IMR-90 (cell line): ENCODE results near the gene PHF21B. TPM values are rescaled to one million over a fixed set of nuclear protein-coding genes. Genes with fewer than 3 reads are reported as not detected.

Experiments
- ATAC-seq: fragments of 200-7000 bp; cut with Tn5 transposase; 2 replicates; pipeline ENCODE4 v1.9.1; 2020; ENCODE audit warnings: low read depth, mild to moderate bottlenecking, moderate library complexity
- BruUV-seq: library from RNA; stranded (reverse); fragments of 400-500 nt; replicated peaks from 2 replicates; lab custom pipeline; 2021; lab: Mats Ljungman, UMichigan
- CTCF ChIA-PET: fragments of 300-600 bp; formaldehyde crosslinking; extraction: SDS; loops from one replicate; lab custom pipeline; 2021; ENCODE audit warnings: antibody characterized with exemption; lab: Yijun Ruan, JAX
- POLR2A ChIA-PET: fragments of 300-600 bp; sonication (Branson Sonifier 250); formaldehyde crosslinking; loops from one replicate; lab custom pipeline; 2022; ENCODE audit warnings: antibody characterized with exemption; ENCODE audit not compliant: unreplicated experiment; lab: Charles Lee
- DNase-seq: peaks from one replicate; pipeline ENCODE4 v3.0.0; 2013
- H2AFZ ChIP-seq: replicated peaks from 2 replicates; pipeline ENCODE3; 2013; ENCODE audit warnings: low read length, mild to moderate bottlenecking; ENCODE audit not compliant: poor library complexity
- H2AK5ac ChIP-seq: 2 replicates; pipeline ENCODE4 v1.6.1; 2013; ENCODE audit warnings: low read depth, low read length, inconsistent platforms
- H2AK9ac ChIP-seq: replicated peaks from 2 replicates; pipeline ENCODE3; 2013; ENCODE audit warnings: mild to moderate bottlenecking, low read depth, low read length, moderate library complexity; ENCODE audit not compliant: poor library complexity
- H2BK120ac ChIP-seq: 2 replicates; pipeline ENCODE4 v1.6.1; 2013; ENCODE audit warnings: low read depth, low read length, inconsistent platforms
- H2BK15ac ChIP-seq: 3 replicates; pipeline ENCODE4 v1.6.1; 2013; ENCODE audit warnings: low read depth, low read length, inconsistent platforms
- H2BK20ac ChIP-seq: 2 replicates; pipeline ENCODE4 v1.6.1; 2013; ENCODE audit warnings: low read depth, mild to moderate bottlenecking, inconsistent platforms, low read length, moderate library complexity
- H2BK5ac ChIP-seq: 2 replicates; pipeline ENCODE4 v1.6.1; 2013; ENCODE audit warnings: mild to moderate bottlenecking, low read depth, low read length, inconsistent platforms; ENCODE audit not compliant: poor library complexity, severe bottlenecking
- H3K14ac ChIP-seq: replicated peaks from 2 replicates; pipeline ENCODE4 v1.6.1; 2013; ENCODE audit warnings: low read depth, low read length, inconsistent platforms
- H3K18ac ChIP-seq: 2 replicates; pipeline ENCODE4 v1.6.1; 2013; ENCODE audit warnings: low read depth, low read length, control low read depth
- H3K23ac ChIP-seq: 2 replicates; pipeline ENCODE4 v1.6.1; 2013; ENCODE audit warnings: low read depth, low read length, inconsistent platforms
- H3K27ac ChIP-seq: 2 replicates; pipeline ENCODE4 v1.5.1; 2013; ENCODE audit warnings: mild to moderate bottlenecking, control low read depth, low read length; ENCODE audit not compliant: insufficient read depth
- H3K27me3 ChIP-seq: 2 replicates; pipeline ENCODE4 v1.6.1; 2013; ENCODE audit warnings: low read length; ENCODE audit not compliant: control insufficient read depth, insufficient read depth
- H3K36me3 ChIP-seq: 2 replicates; pipeline ENCODE4 v1.6.1; 2013; ENCODE audit warnings: low read length, mixed read lengths; ENCODE audit not compliant: control insufficient read depth, insufficient read depth
- H3K4ac ChIP-seq: 2 replicates; pipeline ENCODE4 v1.6.1; 2013; ENCODE audit warnings: low read depth, low read length, inconsistent platforms
- H3K4me1 ChIP-seq: 2 replicates; pipeline ENCODE4 v1.6.1; 2013; ENCODE audit warnings: low read length, mixed read lengths; ENCODE audit not compliant: control insufficient read depth, insufficient read depth
- H3K4me2 ChIP-seq: 2 replicates; pipeline ENCODE4 v1.6.1; 2013; ENCODE audit warnings: low read depth, mild to moderate bottlenecking, control low read depth, low read length, moderate library complexity
- H3K4me3 ChIP-seq: 2 replicates; pipeline ENCODE4 v1.5.1; 2013; ENCODE audit warnings: low read depth, mild to moderate bottlenecking, control low read depth, low read length, moderate library complexity; ENCODE audit not compliant: insufficient read depth
- H3K56ac ChIP-seq: 2 replicates; pipeline ENCODE4 v1.6.1; 2013; ENCODE audit warnings: low read length, inconsistent platforms; ENCODE audit not compliant: insufficient read depth; ENCODE audit errors: extremely low read depth
- H3K79me1 ChIP-seq, 2 experiments: 2 replicates each; pipeline ENCODE4 v1.6.1; 2013; ENCODE audit warnings: low read length in 2 of 2, inconsistent platforms in 1 of 2, low read depth in 1 of 2
- H3K9ac ChIP-seq: 2 replicates; pipeline ENCODE4 v1.6.1; 2013; ENCODE audit warnings: low read depth, low read length, control low read depth
- H3K9me1 ChIP-seq: 2 replicates; pipeline ENCODE4 v1.6.1; 2013; ENCODE audit warnings: low read length, inconsistent platforms; ENCODE audit not compliant: insufficient read depth
- H3K9me3 ChIP-seq: 2 replicates; pipeline ENCODE4 v1.6.1; 2013; ENCODE audit warnings: low read length; ENCODE audit not compliant: control insufficient read depth, insufficient read depth
- H4K20me1 ChIP-seq: 2 replicates; pipeline ENCODE4 v1.6.1; 2013; ENCODE audit warnings: low read length, inconsistent platforms; ENCODE audit not compliant: insufficient read depth
- H4K5ac ChIP-seq: 2 replicates; pipeline ENCODE4 v1.6.1; 2013; ENCODE audit warnings: mild to moderate bottlenecking, low read depth, low read length, control low read depth
- H4K8ac ChIP-seq, 2 experiments: 2 replicates each; pipeline ENCODE4 v1.6.1; 2013; ENCODE audit warnings: low read depth in 2 of 2, low read length in 2 of 2, control low read depth in 1 of 2, inconsistent platforms in 1 of 2
- H4K91ac ChIP-seq: 2 replicates; pipeline ENCODE4 v1.6.1; 2013; ENCODE audit warnings: low read depth, low read length, inconsistent platforms; ENCODE audit not compliant: insufficient read depth
- CEBPB ChIP-seq: IDR thresholded peaks from 2 replicates; pipeline ENCODE4 v1.6.1; 2012; ENCODE audit warnings: low read depth, low read length, improper control_type of control experiment
- CHD1 ChIP-seq: IDR thresholded peaks from 2 replicates; pipeline ENCODE4 v1.6.1; 2012; ENCODE audit warnings: low read depth, low read length, improper control_type of control experiment
- CTCF ChIP-seq: conservative IDR thresholded peaks from 2 replicates; pipeline ENCODE4 v1.5.1; 2012; ENCODE audit warnings: mild to moderate bottlenecking, low read depth, low read length, improper control_type of control experiment
- ELK1 ChIP-seq: fragments of 150-350 bp; IDR thresholded peaks from 2 replicates; pipeline ENCODE4 v1.6.1; 2016; ENCODE audit warnings: low read depth, mild to moderate bottlenecking, low read length, moderate library complexity, borderline replicate concordance
- FOS ChIP-seq: fragments of 150-350 bp; IDR thresholded peaks from 2 replicates; pipeline ENCODE4 v1.6.1; 2016; ENCODE audit warnings: low read depth, low read length
- MAFK ChIP-seq: IDR thresholded peaks from 2 replicates; pipeline ENCODE4 v1.6.1; 2012; ENCODE audit warnings: low read depth, low read length, improper control_type of control experiment
- MAZ ChIP-seq: IDR thresholded peaks from 2 replicates; pipeline ENCODE4 v1.6.1; 2012; ENCODE audit warnings: low read depth, mild to moderate bottlenecking, low read length, improper control_type of control experiment, moderate library complexity, borderline replicate concordance
- MXI1 ChIP-seq: IDR thresholded peaks from 2 replicates; pipeline ENCODE4 v1.6.1; 2012; ENCODE audit warnings: low read depth, mild to moderate bottlenecking, low read length, moderate library complexity, borderline replicate concordance
- NFE2L2 ChIP-seq: fragments of 150-350 bp; IDR thresholded peaks from 2 replicates; pipeline ENCODE4 v1.6.1; 2016; ENCODE audit warnings: low read depth, mild to moderate bottlenecking, low read length
- POLR2A ChIP-seq: IDR thresholded peaks from 2 replicates; pipeline ENCODE4 v1.6.1; 2012; ENCODE audit warnings: mild to moderate bottlenecking, low read depth, low read length
- RAD21 ChIP-seq: IDR thresholded peaks from 2 replicates; pipeline ENCODE4 v1.6.1; 2012; ENCODE audit warnings: low read length, improper control_type of control experiment
- RCOR1 ChIP-seq: IDR thresholded peaks from 2 replicates; pipeline ENCODE4 v1.6.1; 2012; ENCODE audit warnings: mild to moderate bottlenecking, low read length, improper control_type of control experiment; ENCODE audit not compliant: insufficient replicate concordance
- RFX5 ChIP-seq: IDR thresholded peaks from 2 replicates; pipeline ENCODE4 v1.8.0; 2012; ENCODE audit warnings: low read depth, mild to moderate bottlenecking, low read length, moderate library complexity
- SMC3 ChIP-seq: fragments of 150-350 bp; IDR thresholded peaks from 2 replicates; pipeline ENCODE4 v1.6.1; 2016; ENCODE audit warnings: low read depth, mild to moderate bottlenecking, antibody characterized with exemption, low read length, moderate library complexity
- USF2 ChIP-seq: fragments of 150-350 bp; IDR thresholded peaks from 2 replicates; pipeline ENCODE4 v1.6.1; 2017; ENCODE audit warnings: mild to moderate bottlenecking, antibody characterized with exemption, low read length, low read depth
- WGBS, 2 experiments: methylation state at CpG; one replicate each; pipeline versions ENCODE4 v1.1.5 to v1.1.7; 2013; ENCODE audit warnings: missing lambda C conversion rate in 2 of 2; ENCODE audit not compliant: insufficient read length in 1 of 2; ENCODE audit errors: extremely low coverage in 2 of 2; 5-methylcytosine and 5-hydroxymethylcytosine counted together
- dilution Hi-C: fragments of 300-500 bp; cut with HindIII; formaldehyde crosslinking; loops from one replicate; pipeline ENCODE4 v1.14.3; 2018; ENCODE audit warnings: low sequenced_read_pairs; ENCODE audit not compliant: unreplicated experiment
- in situ Hi-C: fragments of 300-500 bp; cut with MboI; formaldehyde crosslinking; loops from 3 replicates; pipeline ENCODE4 v1.14.3; 2019; ENCODE audit warnings: low sequenced_read_pairs, inconsistent platforms, mixed read lengths
- intact Hi-C: fragments of 100-400 bp; cut with micrococcal nuclease; formaldehyde crosslinking; loops from 2 replicates; pipeline ENCODE4 v1.10.0; 2022
- polyA plus RNA-seq, 3 experiments: library from polyadenylated mRNA; depleted of rRNA; stranded (reverse); fragments of >200 nt; gene quantifications; 2 replicates each; pipeline ENCODE4 v1.2.3, GENCODE V29; 2012; ENCODE audit warnings: low replicate concordance in 1 of 3
- total RNA-seq: library from RNA; depleted of rRNA; stranded (reverse); fragments of >200 nt; gene quantifications from 2 replicates; pipeline ENCODE4 v1.2.3, GENCODE V29; 2012

Gene PHF21B
- total and polyA plus RNA-seq, 2 of the 4 experiments (the other 2 are of a cell fraction): 0.02 TPM; not detected in 1

GRCh38 chr22:44924710-44925109 lies 85.1 kb downstream of the PHF21B start:
- POLR2A ChIA-PET: no interaction called here
- Histone ChIP-seq H4K20me1 (no peaks in the 10 kb centered on the region), H2AK9ac (no peak overlapping the region), H3K27ac (no peak overlapping the region), H2AK5ac (no peak overlapping the region), H3K79me1 (no peaks in the 10 kb centered on the region), H3K4ac (no peak overlapping the region), H2BK20ac (no peak overlapping the region), H3K14ac (no peak overlapping the region), H3K27me3 (peaks cover 8% of the 10 kb centered on the region; the same call in 1 of the 2 replicates), H2AFZ (no peak overlapping the region), H2BK120ac (no peak overlapping the region), H4K8ac (no peak overlapping the region), H3K4me2 (no peak overlapping the region), H2BK5ac (no peak overlapping the region), H3K9me1 (no peaks in the 10 kb centered on the region), H3K56ac (no peak overlapping the region), H3K23ac (no peak overlapping the region), H3K18ac (no peak overlapping the region), H3K4me3 (no peak overlapping the region), H2BK15ac (no peak overlapping the region), H3K9ac (no peak overlapping the region), H3K36me3 (no peaks in the 10 kb centered on the region), H4K5ac (no peak overlapping the region), H3K9me3 (no peaks in the 10 kb centered on the region), H3K4me1 (no peaks in the 10 kb centered on the region), H4K91ac (no peak overlapping the region)
- in situ Hi-C loops: no loop called here
- 75% methylated on average over 6 of the region's 8 CpGs; no CpG with 5 or more reads in 1 of the 2 experiments for WGBS, 2 experiments
- dilution Hi-C loops: no loop called here
- ATAC-seq (no peak), DNase-seq (no peak)
- TF ChIP-seq MAZ: no peak
- no peak for TF ChIP-seq SMC3
- TF ChIP-seq RCOR1: no peak
- TF ChIP-seq MXI1: no peak
- no peak for TF ChIP-seq CHD1
- no peak for TF ChIP-seq MAFK
- no peak for TF ChIP-seq FOS
- TF ChIP-seq CTCF: no peak
- TF ChIP-seq POLR2A: no peak
- TF ChIP-seq USF2: no peak
- TF ChIP-seq NFE2L2: no peak
- TF ChIP-seq CEBPB: no peak
- no peak for TF ChIP-seq ELK1
- TF ChIP-seq RFX5: no peak
- TF ChIP-seq RAD21: no peak
- BruUV-seq: no TSS peak
- CTCF ChIA-PET: no interaction called here
- intact Hi-C loops: no loop called here
